KMS-11 (cell line): ENCODE measurements around the gene TADA3.
A peak's percentile ranks its signal among the peaks of the same experiment; 100 is the strongest.

ENCODE experiments used
- H2AFZ ChIP-seq: fragments of 200-600 bp; sonication (generic); 2 replicates; pipeline ENCODE4 v1.6.1; 2016; ENCODE audit warnings: antibody characterized with exemption, mixed run types, low read depth
- H3K27ac ChIP-seq: fragments of 200-600 bp; sonication (generic); 2 replicates; pipeline ENCODE4 v1.6.1; 2016; ENCODE audit warnings: mild to moderate bottlenecking, mixed run types
- H3K27me3 ChIP-seq: fragments of 200-600 bp; sonication (generic); 2 replicates; pipeline ENCODE4 v1.6.1; 2017; ENCODE audit warnings: mild to moderate bottlenecking, low read depth, mixed run types, moderate library complexity; ENCODE audit not compliant: insufficient read depth
- H3K36me3 ChIP-seq: fragments of 200-600 bp; sonication (generic); 2 replicates; pipeline ENCODE4 v1.6.1; 2017; ENCODE audit warnings: mild to moderate bottlenecking, mixed run types; ENCODE audit not compliant: insufficient read depth
- H3K4me1 ChIP-seq: fragments of 200-600 bp; sonication (generic); 2 replicates; pipeline ENCODE4 v1.6.1; 2016; ENCODE audit warnings: mild to moderate bottlenecking, low read depth, mixed run types; ENCODE audit not compliant: poor library complexity, severe bottlenecking
- H3K4me2 ChIP-seq: fragments of 200-600 bp; sonication (generic); 2 replicates; pipeline ENCODE4 v1.7.0; 2016; ENCODE audit warnings: mild to moderate bottlenecking, mixed run types
- H3K4me3 ChIP-seq: fragments of 200-600 bp; sonication (generic); IDR thresholded peaks from 2 replicates; pipeline ENCODE4 v1.6.1; 2017; ENCODE audit warnings: low read depth, low read length, mixed read lengths; ENCODE audit not compliant: insufficient read depth
- H3K79me2 ChIP-seq: fragments of 200-600 bp; sonication (generic); 2 replicates; pipeline ENCODE4 v1.6.1; 2016; ENCODE audit warnings: low read depth, mixed run types; ENCODE audit not compliant: insufficient read depth
- H3K9ac ChIP-seq: fragments of 200-600 bp; sonication (generic); 2 replicates; pipeline ENCODE4 v1.6.1; 2016; ENCODE audit warnings: mild to moderate bottlenecking, mixed run types
- H4K20me1 ChIP-seq: fragments of 200-600 bp; sonication (generic); 2 replicates; pipeline ENCODE4 v1.6.1; 2016; ENCODE audit warnings: mild to moderate bottlenecking, mixed run types; ENCODE audit not compliant: insufficient read depth
- CTCF ChIP-seq: fragments of 200-600 bp; sonication (generic); conservative IDR thresholded peaks from 2 replicates; pipeline ENCODE4 v1.6.1; 2017; ENCODE audit warnings: low read depth, mild to moderate bottlenecking, antibody characterized with exemption, low read length, moderate library complexity, mixed read lengths

The TADA3 gene

GRCh38 chr3:9791127-9791526 is 1.1 kb downstream of the TADA3 start:
- Histone ChIP-seq H3K4me2 (no peak overlapping the region), H3K27ac (no peak overlapping the region), H3K27me3 (no peaks in the 10 kb centered on the region), H3K79me2 (peaks cover 30% of the 10 kb centered on the region), H3K4me3 (no peak overlapping the region), H4K20me1 (no peaks in the 10 kb centered on the region), H3K4me1 (peaks cover 7% of the 10 kb centered on the region), H3K9ac (no peak overlapping the region), H2AFZ (no peak overlapping the region), H3K36me3 (no peaks in the 10 kb centered on the region)
- no peak for TF ChIP-seq CTCF

GRCh38 chr3:9787714-9788113 is 4.6 kb downstream of the TADA3 start:
- Histone ChIP-seq H3K4me2 (no peak overlapping the region), H3K27me3 (no peaks in the 10 kb centered on the region), H3K79me2 (no peaks in the 10 kb centered on the region), H4K20me1 (no peaks in the 10 kb centered on the region), H3K4me3 (no peak overlapping the region), H3K36me3 (no peaks in the 10 kb centered on the region), H3K27ac (no peak overlapping the region), H2AFZ (no peak overlapping the region), H3K9ac (no peak overlapping the region), H3K4me1 (peaks cover 4% of the 10 kb centered on the region)
- no peak for TF ChIP-seq CTCF

GRCh38 chr3:9786825-9787669 is 5.2 kb downstream of the TADA3 start:
- H3K4me1 ChIP-seq = peaks cover 4% of the 10 kb centered on the region
- H3K79me2 ChIP-seq = no peaks in the 10 kb centered on the region
- H2AFZ ChIP-seq = no peak overlapping the region
- no peak overlapping the region for H3K4me3 ChIP-seq
- no peak overlapping the region for H3K4me2 ChIP-seq
- H4K20me1 ChIP-seq = no peaks in the 10 kb centered on the region
- H3K27me3 ChIP-seq = no peaks in the 10 kb centered on the region
- TF ChIP-seq CTCF = peak; percentile 53
- H3K36me3 ChIP-seq = no peaks in the 10 kb centered on the region
- no peak overlapping the region for H3K27ac ChIP-seq
- no peak overlapping the region for H3K9ac ChIP-seq

- no peaks in the 10 kb centered on the region for H3K27me3 ChIP-seq
- no peak overlapping the region for H3K4me2 ChIP-seq
- H3K27ac ChIP-seq = no peak overlapping the region
- no peak for TF ChIP-seq CTCF
- H3K36me3 ChIP-seq = no peaks in the 10 kb centered on the region
- H3K4me3 ChIP-seq = no peak overlapping the region
- H3K4me1 ChIP-seq = no peaks in the 10 kb centered on the region
- no peaks in the 10 kb centered on the region for H3K79me2 ChIP-seq
- no peaks in the 10 kb centered on the region for H4K20me1 ChIP-seq
- H3K9ac ChIP-seq = no peak overlapping the region
- no peak overlapping the region for H2AFZ ChIP-seq
Observed at GRCh38 chr3:9786209-9786739, 6.0 kb downstream of the TADA3 start.
